Measurements from ENCODE around the gene HOXB9. TPM values are rescaled to one million over a fixed set of nuclear protein-coding genes. Genes with fewer than 3 reads are reported as not detected.

HOXB9 gene
- total and polyA plus RNA-seq, 8 donors: 11.3 TPM; not detected in 7

DNA sequence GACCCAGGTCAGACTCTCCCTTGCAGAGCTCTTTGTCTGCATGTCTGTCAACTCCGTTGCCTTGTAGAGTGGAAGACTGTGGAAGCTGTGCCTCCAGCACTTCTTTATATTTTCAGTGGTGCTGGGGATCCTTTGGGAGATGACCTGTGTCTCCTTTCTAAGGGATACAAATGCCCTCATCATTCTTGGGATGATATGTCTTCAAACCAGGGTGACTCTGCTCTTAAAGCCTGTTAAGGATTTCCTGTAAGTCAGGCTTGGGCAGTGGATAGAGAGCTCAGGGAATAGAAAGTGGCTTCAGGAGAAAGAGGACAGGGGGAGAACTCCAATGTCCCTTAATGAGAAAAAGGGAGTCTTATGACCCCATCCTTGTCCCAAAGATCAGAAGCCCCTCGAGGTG lies 37.6 kb downstream of the HOXB9 start:
- Histone ChIP-seq H3K36me3 (no peaks in the 10 kb centered on the region), H3K9me3 (no peaks in the 10 kb centered on the region), H3K4me3 (peak overlapping the region in 3 of 4 donors; percentile 50 to 56 (median 52)), H3K27ac (peak overlapping the region; percentile 48 to 95 (median 93)), H3K27me3 (peaks cover 3 to 100% (median 76%) of the 10 kb centered on the region in 3 donors), H3K4me1 (peaks cover 13 to 78% (median 47%) of the 10 kb centered on the region in 4 donors)
- intact Hi-C loops (cut with DNase I; ENCODE audit: low total_unique reads): no loop called here
- WGBS, 5 donors: 16 to 30% (median 27%) methylated on average over 2 of the region's 2 CpGs
- DNase-seq: no peak
- TF ChIP-seq POLR2AphosphoS5 (IDR thresholded peaks at IDR 0.05): no peak
- no peak for TF ChIP-seq POLR2A (IDR thresholded peaks at IDR 0.05)
- TF ChIP-seq, protein P1, sequence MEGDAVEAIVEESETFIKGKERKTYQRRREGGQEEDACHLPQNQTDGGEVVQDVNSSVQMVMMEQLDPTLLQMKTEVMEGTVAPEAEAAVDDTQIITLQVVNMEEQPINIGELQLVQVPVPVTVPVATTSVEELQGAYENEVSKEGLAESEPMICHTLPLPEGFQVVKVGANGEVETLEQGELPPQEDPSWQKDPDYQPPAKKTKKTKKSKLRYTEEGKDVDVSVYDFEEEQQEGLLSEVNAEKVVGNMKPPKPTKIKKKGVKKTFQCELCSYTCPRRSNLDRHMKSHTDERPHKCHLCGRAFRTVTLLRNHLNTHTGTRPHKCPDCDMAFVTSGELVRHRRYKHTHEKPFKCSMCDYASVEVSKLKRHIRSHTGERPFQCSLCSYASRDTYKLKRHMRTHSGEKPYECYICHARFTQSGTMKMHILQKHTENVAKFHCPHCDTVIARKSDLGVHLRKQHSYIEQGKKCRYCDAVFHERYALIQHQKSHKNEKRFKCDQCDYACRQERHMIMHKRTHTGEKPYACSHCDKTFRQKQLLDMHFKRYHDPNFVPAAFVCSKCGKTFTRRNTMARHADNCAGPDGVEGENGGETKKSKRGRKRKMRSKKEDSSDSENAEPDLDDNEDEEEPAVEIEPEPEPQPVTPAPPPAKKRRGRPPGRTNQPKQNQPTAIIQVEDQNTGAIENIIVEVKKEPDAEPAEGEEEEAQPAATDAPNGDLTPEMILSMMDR (IDR thresholded peaks at IDR 0.05): no peak
- TF ChIP-seq EP300 (IDR thresholded peaks at IDR 0.05): no peak

DNA sequence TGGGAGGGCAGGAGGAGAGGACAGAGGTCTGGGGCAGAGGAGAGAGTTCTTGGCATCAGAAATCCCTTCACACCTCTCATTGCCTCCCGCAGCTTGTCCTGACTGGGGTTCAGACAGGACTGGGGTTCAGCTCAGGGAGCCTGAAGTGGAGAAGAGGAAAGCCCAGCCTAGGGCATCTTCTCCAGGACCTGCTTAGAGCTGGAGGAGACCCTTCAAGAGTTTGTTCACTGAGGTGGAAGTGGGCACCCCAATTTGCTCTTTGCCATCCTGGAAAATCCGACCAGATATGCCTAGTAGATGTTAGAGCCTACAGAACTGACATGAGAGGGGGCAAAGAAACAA lies 38.1 kb downstream of the HOXB9 start:
- WGBS, 5 donors: 18 to 47% (median 35%) methylated on average over 2 of the region's 2 CpGs
- Histone ChIP-seq H3K27ac (peak overlapping the region; percentile 48 to 95 (median 93)), H3K4me1 (peaks cover 15 to 77% (median 45%) of the 10 kb centered on the region in 4 donors), H3K9me3 (no peaks in the 10 kb centered on the region), H3K4me3 (peak overlapping the region; percentile 50 to 56 (median 54)), H3K36me3 (no peaks in the 10 kb centered on the region), H3K27me3 (peaks cover under 1 to 100% (median 76%) of the 10 kb centered on the region in 3 donors)
- no peak for TF ChIP-seq POLR2AphosphoS5 (IDR thresholded peaks at IDR 0.05)
- no peak for TF ChIP-seq POLR2A (IDR thresholded peaks at IDR 0.05)
- TF ChIP-seq EP300 (IDR thresholded peaks at IDR 0.05): no peak
- TF ChIP-seq, protein P1 (IDR thresholded peaks at IDR 0.05): no peak
- DNase-seq: no peak
- intact Hi-C loops (cut with DNase I; ENCODE audit: low total_unique reads): no loop called here

- peak in 1 of 2 donors; percentile 62 for DNase-seq
- H3K4me3 ChIP-seq: peak overlapping the region; percentile 50 to 56 (median 54)
- H3K27me3 ChIP-seq: peaks cover 0 to 100% (median 76%) of the 10 kb centered on the region in 3 donors
- peaks cover 18 to 77% (median 44%) of the 10 kb centered on the region in 4 donors for H3K4me1 ChIP-seq
- 20 to 37% (median 31%) methylated on average over 5 of the region's 5 CpGs for WGBS, 5 donors
- peak overlapping the region; percentile 48 to 95 (median 93) for H3K27ac ChIP-seq
- H3K36me3 ChIP-seq: no peaks in the 10 kb centered on the region
- TF ChIP-seq, protein P1 (IDR thresholded peaks at IDR 0.05): no peak
- TF ChIP-seq EP300 (IDR thresholded peaks at IDR 0.05) (no peak), POLR2A (IDR thresholded peaks at IDR 0.05) (no peak), POLR2AphosphoS5 (IDR thresholded peaks at IDR 0.05) (no peak)
- intact Hi-C loops (cut with DNase I; ENCODE audit: low total_unique reads): no loop called here
- no peaks in the 10 kb centered on the region for H3K9me3 ChIP-seq
Measured at GRCh38 chr17:48587276-48588073, 38.7 kb downstream of the HOXB9 start.

GRCh38 chr17:48586355-48587258 lies 39.6 kb downstream of the HOXB9 start:
- H3K4me1 ChIP-seq: peaks cover 18 to 81% (median 45%) of the 10 kb centered on the region in 4 donors
- H3K27ac ChIP-seq: peak overlapping the region; percentile 81 to 95 (median 93)
- intact Hi-C loops (cut with DNase I; ENCODE audit: low total_unique reads): no loop called here

More at GRCh38 chr17:48586355-48587258, 39.6 kb downstream of the HOXB9 start:
- DNase-seq: no peak
- Histone ChIP-seq H3K9me3 (no peaks in the 10 kb centered on the region), H3K4me3 (peak overlapping the region; percentile 50 to 56 (median 54)), H3K36me3 (no peaks in the 10 kb centered on the region), H3K27me3 (peaks cover 0 to 100% (median 76%) of the 10 kb centered on the region in 3 donors)
- TF ChIP-seq EP300 (IDR thresholded peaks at IDR 0.05): no peak
- no peak for TF ChIP-seq POLR2A (IDR thresholded peaks at IDR 0.05)
- TF ChIP-seq POLR2AphosphoS5 (IDR thresholded peaks at IDR 0.05): no peak
- TF ChIP-seq, protein P1 (IDR thresholded peaks at IDR 0.05): no peak
- WGBS, 5 donors: 13 to 18% (median 16%) methylated on average over 34 of the region's 34 CpGs
